ENCODE measurements around the gene MIF4GD. TPM values are rescaled to one million over a fixed set of nuclear protein-coding genes. Genes with fewer than 3 reads are reported as not detected.
A peak's percentile ranks its signal among the peaks of the same experiment; 100 is the strongest.

MIF4GD gene
- total and polyA plus RNA-seq, 2 experiments from 2014 or later, result 11.3 to 15.9 TPM

DNA sequence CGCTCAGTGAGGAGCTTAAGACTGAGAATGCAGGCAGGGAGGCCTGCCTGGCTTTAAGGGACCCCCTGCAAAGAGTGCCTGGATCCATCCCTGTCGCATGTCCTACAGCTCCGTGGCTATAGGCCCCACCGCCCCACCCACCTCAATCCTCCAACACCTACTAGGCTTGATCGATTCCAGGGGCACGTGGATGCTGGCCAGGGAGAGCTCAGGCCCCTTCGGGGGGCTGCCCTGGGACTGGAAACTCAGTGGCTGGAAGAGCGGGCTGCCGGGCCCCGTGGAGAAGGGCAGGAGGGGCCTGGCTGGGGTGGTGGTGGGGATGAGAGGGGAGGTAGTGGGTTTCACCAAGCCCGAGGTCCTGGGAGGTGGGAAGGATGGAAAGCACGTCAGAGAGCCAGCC is 31.8 kb downstream of the MIF4GD start:
- H3K4me1 Mint-ChIP-seq, result peaks cover 10% of the 10 kb centered on the region; the same call in 2 of the 3 replicates
- peaks cover 28% of the 10 kb centered on the region for H3K27me3 Mint-ChIP-seq (ENCODE audit: insufficient read depth, low read depth, poor library complexity)

DNA sequence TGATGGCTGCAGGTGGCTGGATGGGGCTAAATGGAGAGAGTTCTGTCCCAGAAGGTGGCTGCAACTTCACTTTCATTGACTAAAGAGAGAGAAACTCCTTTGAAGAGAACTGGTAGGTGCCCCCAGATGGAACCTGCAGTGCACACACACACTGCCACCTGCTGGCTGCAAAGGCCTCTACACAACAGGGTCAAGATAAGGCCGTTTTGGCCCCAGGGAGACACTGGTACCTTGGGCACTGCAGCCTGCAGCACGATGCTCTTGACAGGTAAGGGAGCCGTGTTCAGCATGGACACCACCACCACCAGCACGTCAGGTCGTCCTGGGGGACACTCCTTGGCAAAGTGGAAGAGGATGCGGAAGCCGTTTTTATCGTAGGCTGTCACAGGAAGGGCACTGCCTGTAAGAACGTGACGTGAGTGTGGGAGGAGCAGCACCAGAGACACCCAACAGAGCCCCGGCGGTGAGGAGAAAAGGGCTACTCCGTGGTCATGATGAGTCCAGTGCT is 32.3 kb downstream of the MIF4GD start:
- peaks cover 88% of the 10 kb centered on the region for H3K36me3 Mint-ChIP-seq (ENCODE audit: low read depth)
- Histone ChIP-seq H3F3A (replicated peaks; ENCODE audit: low read depth) (peaks cover 39% of the 10 kb centered on the region), H2AFZ (no peak overlapping the region), H3K4me3 (no peak overlapping the region), H3K4me2 (no peak overlapping the region), H3K4me1 (ENCODE audit: insufficient read depth) (no peaks in the 10 kb centered on the region), H3K27ac (ENCODE audit: low read depth) (no peak overlapping the region), H3K36me3 (ENCODE audit: insufficient read depth) (peaks cover 24% of the 10 kb centered on the region), H3K79me2 (replicated peaks; ENCODE audit: insufficient read depth) (no peaks in the 10 kb centered on the region), H3K27me3 (ENCODE audit: insufficient read depth) (no peaks in the 10 kb centered on the region), H4K20me1 (replicated peaks; ENCODE audit: insufficient read depth) (peaks cover 4% of the 10 kb centered on the region; the same call in 1 of the 2 replicates), H3K9me2 (ENCODE audit: insufficient read depth) (no peaks in the 10 kb centered on the region)
- peaks cover 10% of the 10 kb centered on the region; the same call in 2 of the 3 replicates for H3K4me1 Mint-ChIP-seq
- H3K9me3 Mint-ChIP-seq, result no peaks in the 10 kb centered on the region
- ATAC-seq (peak; percentile 67), DNase-seq (ENCODE audit: low spot score) (peak; percentile 88)
- H3K4me3 Mint-ChIP-seq, result no peak overlapping the region
- TF ChIP-seq, protein P1, sequence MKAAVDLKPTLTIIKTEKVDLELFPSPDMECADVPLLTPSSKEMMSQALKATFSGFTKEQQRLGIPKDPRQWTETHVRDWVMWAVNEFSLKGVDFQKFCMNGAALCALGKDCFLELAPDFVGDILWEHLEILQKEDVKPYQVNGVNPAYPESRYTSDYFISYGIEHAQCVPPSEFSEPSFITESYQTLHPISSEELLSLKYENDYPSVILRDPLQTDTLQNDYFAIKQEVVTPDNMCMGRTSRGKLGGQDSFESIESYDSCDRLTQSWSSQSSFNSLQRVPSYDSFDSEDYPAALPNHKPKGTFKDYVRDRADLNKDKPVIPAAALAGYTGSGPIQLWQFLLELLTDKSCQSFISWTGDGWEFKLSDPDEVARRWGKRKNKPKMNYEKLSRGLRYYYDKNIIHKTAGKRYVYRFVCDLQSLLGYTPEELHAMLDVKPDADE (IDR thresholded peaks at IDR 0.05), result no peak
- TF ChIP-seq CREB1 (CRISPR knock-in tag; IDR thresholded peaks at IDR 0.05; ENCODE audit: low read depth) (no peak), EZH2phosphoT487 (IDR thresholded peaks at IDR 0.05; ENCODE audit: unreplicated experiment) (no peak), ZNF331 (CRISPR knock-in tag; IDR thresholded peaks at IDR 0.05; ENCODE audit: low read depth) (no peak), POLR2AphosphoS5 (IDR thresholded peaks at IDR 0.05; ENCODE audit: low read depth) (peak; percentile 35; the same call in 1 of the 2 replicates)
- TF ChIP-seq, protein P2, sequence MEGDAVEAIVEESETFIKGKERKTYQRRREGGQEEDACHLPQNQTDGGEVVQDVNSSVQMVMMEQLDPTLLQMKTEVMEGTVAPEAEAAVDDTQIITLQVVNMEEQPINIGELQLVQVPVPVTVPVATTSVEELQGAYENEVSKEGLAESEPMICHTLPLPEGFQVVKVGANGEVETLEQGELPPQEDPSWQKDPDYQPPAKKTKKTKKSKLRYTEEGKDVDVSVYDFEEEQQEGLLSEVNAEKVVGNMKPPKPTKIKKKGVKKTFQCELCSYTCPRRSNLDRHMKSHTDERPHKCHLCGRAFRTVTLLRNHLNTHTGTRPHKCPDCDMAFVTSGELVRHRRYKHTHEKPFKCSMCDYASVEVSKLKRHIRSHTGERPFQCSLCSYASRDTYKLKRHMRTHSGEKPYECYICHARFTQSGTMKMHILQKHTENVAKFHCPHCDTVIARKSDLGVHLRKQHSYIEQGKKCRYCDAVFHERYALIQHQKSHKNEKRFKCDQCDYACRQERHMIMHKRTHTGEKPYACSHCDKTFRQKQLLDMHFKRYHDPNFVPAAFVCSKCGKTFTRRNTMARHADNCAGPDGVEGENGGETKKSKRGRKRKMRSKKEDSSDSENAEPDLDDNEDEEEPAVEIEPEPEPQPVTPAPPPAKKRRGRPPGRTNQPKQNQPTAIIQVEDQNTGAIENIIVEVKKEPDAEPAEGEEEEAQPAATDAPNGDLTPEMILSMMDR (conservative IDR thresholded peaks at IDR 0.05; ENCODE audit: low read depth in 2 of 2), result peak; percentile 81 to 94
- peaks cover 28% of the 10 kb centered on the region for H3K27me3 Mint-ChIP-seq (ENCODE audit: insufficient read depth, low read depth, poor library complexity)
- H3K27ac Mint-ChIP-seq, result no peak overlapping the region; the same call in 1 of the 2 replicates

More for the DNA sequence above, 31.8 kb downstream of the MIF4GD start:
- no peak overlapping the region for H3K4me2 ChIP-seq
- peaks cover 24% of the 10 kb centered on the region for H3K36me3 ChIP-seq (ENCODE audit: insufficient read depth)
- H3K27me3 ChIP-seq (ENCODE audit: insufficient read depth), result no peaks in the 10 kb centered on the region
- no peak overlapping the region for H3K4me3 Mint-ChIP-seq
- no peak for DNase-seq (ENCODE audit: low spot score)
- no peak for ATAC-seq
- H3K27ac ChIP-seq (ENCODE audit: low read depth), result no peak overlapping the region; the same call in 1 of the 2 replicates
- H2AFZ ChIP-seq, result no peak overlapping the region
- peaks cover 4% of the 10 kb centered on the region; the same call in 1 of the 2 replicates for H4K20me1 ChIP-seq (replicated peaks; ENCODE audit: insufficient read depth)
- H3K4me3 ChIP-seq, result no peak overlapping the region
- peaks cover 39% of the 10 kb centered on the region for H3F3A ChIP-seq (replicated peaks; ENCODE audit: low read depth)
- no peaks in the 10 kb centered on the region for H3K4me1 ChIP-seq (ENCODE audit: insufficient read depth)
- no peaks in the 10 kb centered on the region for H3K9me2 ChIP-seq (ENCODE audit: insufficient read depth)
- no peaks in the 10 kb centered on the region for H3K79me2 ChIP-seq (replicated peaks; ENCODE audit: insufficient read depth)
- TF ChIP-seq POLR2AphosphoS5 (IDR thresholded peaks at IDR 0.05; ENCODE audit: low read depth) (0 out of 2 replicates have a peak, but pooled peaks have one; percentile 6), CREB1 (CRISPR knock-in tag; IDR thresholded peaks at IDR 0.05; ENCODE audit: low read depth) (no peak)
- no peak overlapping the region for H3K27ac Mint-ChIP-seq
- no peaks in the 10 kb centered on the region for H3K9me3 Mint-ChIP-seq
- peaks cover 87% of the 10 kb centered on the region for H3K36me3 Mint-ChIP-seq (ENCODE audit: low read depth)
